PC-3 (cell line): ENCODE data around the gene DPY19L3.

Experiments used
- CTCF ChIP-seq: fragments of 300-600 bp; sonication (generic); conservative IDR thresholded peaks from 2 replicates; pipeline ENCODE4 v1.5.1; 2017; ENCODE audit warnings: antibody characterized with exemption, low read depth, mild to moderate bottlenecking, low read length
- EZH2 ChIP-seq: fragments of 300-600 bp; sonication (generic); IDR thresholded peaks from one replicate; pipeline ENCODE4 v1.6.1; 2017; ENCODE audit warnings: antibody characterized with exemption, mild to moderate bottlenecking, low read length; ENCODE audit not compliant: unreplicated experiment
- EZH2phosphoT487 ChIP-seq: fragments of 300-600 bp; sonication (generic); IDR thresholded peaks from 2 replicates; pipeline ENCODE4 v1.6.1; 2018; ENCODE audit warnings: mild to moderate bottlenecking, antibody characterized with exemption, low read length, borderline replicate concordance

DNA sequence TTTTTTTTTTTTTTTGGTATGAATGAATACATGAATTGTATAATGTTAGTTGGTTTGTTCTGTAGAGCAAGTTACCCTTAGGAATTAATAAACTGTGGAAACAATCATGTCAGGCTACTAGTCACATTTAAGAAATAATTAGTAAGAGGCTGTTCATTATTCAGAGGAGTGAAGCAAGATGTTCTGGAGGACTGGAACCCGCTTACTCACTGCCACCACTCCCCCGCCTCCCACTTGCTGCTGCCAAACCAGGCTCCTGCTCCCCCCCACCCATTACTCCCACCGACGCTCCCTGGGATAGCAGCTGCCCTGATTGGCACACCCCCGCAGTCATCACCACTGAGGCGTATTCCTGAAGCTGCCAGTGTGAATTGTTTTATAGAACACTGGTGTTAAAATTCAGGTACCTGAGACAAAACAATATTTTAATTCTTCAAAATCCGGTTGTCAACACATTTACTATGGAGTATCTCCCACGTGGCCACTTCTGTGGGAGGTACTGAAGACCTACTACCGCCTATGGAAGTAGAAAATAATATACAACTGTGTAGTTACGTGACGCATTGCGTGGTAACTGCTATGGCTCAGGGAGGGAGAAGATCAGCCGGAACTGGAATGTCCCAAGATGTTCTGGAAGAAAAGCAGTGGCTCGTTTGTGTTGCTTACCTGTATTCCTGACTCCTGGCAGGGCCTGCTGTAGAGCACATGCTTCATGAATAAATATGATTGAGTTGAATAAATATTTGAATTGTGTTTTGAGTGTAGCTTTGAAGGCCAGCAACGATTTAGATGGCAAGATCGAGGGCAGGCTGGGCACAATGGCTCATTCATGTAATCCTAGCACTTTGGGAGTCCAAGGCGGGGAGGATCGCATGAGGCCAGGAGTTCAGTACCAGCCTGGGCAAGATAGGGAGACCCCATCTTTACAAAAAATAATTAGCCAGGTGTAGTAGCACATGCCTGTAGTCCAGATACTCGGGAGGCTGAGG lies 1.7 kb downstream of the DPY19L3 start:
- TF ChIP-seq CTCF (no peak), EZH2phosphoT487 (no peak), EZH2 (no peak)
